GM21526 (cell line): Measurements from ENCODE around the gene TBC1D9.

Experiments
- ATAC-seq: cut with Tn5 transposase; IDR thresholded peaks from one replicate; pipeline ENCODE4 v1.9.1; 2021; ENCODE audit warnings: moderate library complexity; ENCODE audit not compliant: unreplicated experiment, low FRiP score

Gene TBC1D9

DNA sequence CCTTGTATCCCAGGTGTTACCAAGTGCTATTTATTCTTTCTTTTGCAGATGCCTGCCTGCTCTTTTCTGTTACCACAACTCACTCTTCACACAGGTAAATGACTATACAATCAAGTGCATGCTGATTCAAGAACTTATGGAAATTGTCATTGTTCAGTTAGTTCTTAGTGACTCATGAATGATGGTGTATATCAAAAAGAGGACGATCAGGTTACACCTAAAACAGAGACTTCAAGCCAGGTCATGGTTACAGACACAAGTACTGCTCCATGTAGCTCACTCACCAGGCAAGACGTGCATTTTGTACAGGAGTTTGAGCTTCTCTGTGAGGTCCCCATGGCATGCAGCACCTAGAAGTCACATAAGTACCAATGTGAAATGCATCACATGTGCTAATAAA is 128.2 kb downstream of the TBC1D9 start:
- ATAC-seq: no peak

GRCh38 chr4:140626661-140627376 is 129.4 kb downstream of the TBC1D9 start:
- no peak for ATAC-seq

GRCh38 chr4:140622333-140622958 is 133.7 kb downstream of the TBC1D9 start:
- no peak for ATAC-seq

GRCh38 chr4:140621161-140621560 is 135.0 kb downstream of the TBC1D9 start:
- ATAC-seq: no peak

DNA sequence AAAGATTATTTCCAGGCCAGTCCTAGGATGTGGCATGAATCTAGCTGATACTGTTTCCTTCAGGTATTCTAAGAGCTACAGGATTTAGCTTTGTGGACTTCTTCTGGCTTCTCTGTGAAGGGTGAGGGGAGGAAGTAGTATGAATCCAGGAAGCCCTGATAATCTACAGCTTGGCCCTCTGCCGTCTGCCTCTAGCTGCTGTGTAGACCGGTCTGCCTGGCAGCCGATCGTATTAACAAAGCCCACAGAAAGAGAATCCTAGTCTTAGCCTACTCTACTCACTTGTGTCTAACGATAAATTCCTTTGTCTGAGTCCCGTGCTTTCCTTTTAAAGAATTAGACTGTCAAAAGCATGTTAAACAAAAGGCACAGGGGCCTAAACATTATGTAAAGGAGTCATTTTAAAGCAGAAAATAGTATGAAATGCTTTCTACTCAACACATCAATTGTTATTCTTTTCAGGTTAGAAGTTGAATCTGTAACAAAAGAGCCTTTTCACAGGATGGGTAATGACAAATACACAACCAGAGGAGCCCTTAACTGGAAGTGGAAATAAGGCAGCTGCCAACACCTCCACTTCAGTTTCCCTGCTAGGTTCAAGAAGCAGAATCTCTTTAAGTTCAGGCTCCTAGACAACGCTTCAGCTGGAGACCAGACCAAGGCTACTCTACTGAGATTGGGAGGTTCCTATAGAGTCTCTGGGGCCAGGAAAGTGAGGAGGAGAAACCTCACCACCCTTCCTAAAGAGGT is 138.5 kb downstream of the TBC1D9 start:
- ATAC-seq: no peak

GRCh38 chr4:140615451-140615850 is 140.7 kb downstream of the TBC1D9 start:
- no peak for ATAC-seq

- ATAC-seq: no peak
Observed at GRCh38 chr4:140612357-140612756, 143.8 kb downstream of the TBC1D9 start.

- no peak for ATAC-seq
Observed at GRCh38 chr4:140611854-140612253, 144.3 kb downstream of the TBC1D9 start.

DNA sequence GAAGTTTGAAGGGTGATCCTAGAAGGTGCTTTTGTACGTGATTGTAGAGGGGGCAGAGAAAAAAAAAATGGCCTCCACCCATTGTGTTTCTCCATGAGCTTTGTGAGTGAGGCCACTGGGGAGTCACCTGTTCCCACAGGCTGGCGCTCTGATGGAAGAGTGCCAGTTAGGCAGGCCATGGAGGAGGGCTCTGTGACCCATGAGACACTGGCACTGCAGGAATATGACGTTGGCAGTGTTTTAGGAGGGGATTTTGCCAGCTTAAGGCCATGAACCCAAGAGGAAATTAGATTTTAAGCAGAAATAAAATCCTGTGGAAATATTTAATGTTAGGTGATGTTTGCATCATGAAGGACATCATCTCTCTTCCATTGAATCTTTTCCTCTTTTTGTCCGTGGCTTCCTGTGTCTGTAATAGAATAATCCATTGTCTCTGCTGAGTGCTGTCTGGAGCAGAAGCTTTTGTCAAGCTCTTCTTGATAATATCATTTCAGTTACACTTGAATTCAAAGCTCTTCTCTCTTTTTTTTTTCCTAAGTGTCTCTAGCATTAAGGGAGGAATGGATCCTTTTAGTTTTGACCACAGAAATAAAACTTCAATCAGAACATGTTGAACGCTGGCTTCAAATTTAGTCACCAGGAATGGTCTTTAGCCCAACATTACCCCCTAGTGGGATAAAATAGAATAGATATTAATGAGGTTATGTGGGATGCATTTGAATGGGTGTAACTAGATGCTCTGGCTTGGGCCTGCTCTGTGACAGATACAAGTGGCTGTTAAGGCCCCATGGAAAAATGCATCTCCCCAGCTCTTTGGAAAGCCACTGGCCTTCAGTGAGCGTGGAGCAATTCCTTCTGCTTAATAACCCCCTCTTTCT is 146.4 kb downstream of the TBC1D9 start:
- ATAC-seq: peak; percentile 85

GRCh38 chr4:140607852-140608251 is 148.3 kb downstream of the TBC1D9 start:
- no peak for ATAC-seq

- no peak for ATAC-seq
Observed at GRCh38 chr4:140604544-140604943, 151.6 kb downstream of the TBC1D9 start.

GRCh38 chr4:140603286-140603685 is 152.9 kb downstream of the TBC1D9 start:
- ATAC-seq: no peak

GRCh38 chr4:140602714-140603113 is 153.5 kb downstream of the TBC1D9 start:
- ATAC-seq: no peak

- ATAC-seq: no peak
Observed at GRCh38 chr4:140600408-140600807, 155.8 kb downstream of the TBC1D9 start.

DNA sequence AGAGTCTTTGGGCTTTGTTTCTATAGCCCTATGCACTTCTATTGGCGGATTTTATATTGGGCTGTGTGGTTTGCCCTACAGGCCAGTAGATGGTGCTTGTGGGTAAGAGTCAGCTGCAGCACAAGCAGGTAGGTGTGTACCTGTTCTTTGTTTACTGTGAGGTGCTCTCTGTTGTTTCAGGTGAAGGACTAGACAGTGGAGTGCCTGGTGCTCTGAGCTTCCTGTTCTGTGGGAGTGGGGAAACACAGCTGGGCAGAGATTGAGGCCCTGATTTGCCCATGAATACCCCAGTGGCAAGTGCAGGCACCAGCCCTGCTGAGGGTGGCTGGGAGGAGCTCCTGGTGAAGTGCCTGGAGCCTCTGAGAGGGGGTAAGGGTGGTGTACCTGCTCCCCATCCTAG is 161.1 kb downstream of the TBC1D9 start:
- ATAC-seq: no peak

DNA sequence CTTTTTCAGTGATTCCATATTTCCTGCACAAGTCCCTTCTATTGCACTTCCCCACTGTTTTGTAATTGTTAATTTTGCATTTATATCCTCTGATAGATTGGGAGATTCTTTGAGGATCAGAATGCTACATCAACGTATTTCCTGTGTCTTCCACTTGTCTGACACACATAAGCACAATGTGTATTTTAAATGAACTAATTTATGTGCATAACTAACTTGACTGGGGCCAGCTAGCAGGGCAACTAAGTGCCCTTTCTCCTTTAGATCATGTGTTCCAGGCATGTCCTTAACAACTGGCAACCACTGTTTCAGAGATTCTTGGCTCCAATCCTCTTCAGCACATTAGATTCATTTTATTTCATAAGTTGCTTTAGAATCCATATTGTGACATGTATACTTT is 171.7 kb downstream of the TBC1D9 start:
- no peak for ATAC-seq

DNA sequence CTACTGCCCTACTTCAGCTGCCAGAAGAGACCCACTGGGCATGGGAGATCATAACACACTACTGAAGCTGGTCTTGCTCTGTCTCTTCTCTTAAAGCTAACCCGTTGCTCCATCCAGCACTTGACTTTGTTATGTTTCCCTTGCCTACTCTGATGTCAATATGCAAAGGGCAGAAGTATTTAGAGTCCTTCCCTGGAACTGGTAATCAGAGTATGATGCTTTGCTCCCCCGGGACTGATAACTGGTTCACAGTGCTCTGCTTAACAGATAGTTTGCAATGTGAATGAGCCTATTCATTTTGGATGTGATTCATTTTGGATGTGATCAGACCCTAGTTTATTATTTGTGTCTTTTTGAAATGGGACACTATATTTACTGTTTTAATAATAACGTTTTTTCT is 175.1 kb downstream of the TBC1D9 start:
- no peak for ATAC-seq

DNA sequence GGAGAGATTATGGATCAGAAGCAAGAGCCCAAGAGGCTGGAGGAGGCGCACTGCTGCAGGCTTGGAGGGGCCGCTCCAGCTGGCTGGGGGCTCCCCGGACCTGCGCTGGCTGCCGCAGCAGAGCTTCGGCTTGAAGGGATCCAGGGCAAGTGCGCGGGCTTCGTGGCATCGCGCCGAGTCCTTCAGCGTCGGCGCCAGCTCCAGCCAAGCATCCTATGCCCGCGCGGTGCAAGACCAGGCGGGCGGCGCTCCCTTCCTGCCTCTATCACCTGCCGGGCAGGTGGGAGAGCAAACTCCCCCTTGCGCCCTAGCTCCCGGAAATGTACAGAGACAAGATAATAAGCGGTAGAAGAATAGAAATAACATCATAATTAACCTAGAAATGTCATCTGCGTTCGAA is 176.9 kb downstream of the TBC1D9 start:
- no peak for ATAC-seq

- no peak for ATAC-seq
Observed at GRCh38 chr4:140575489-140575888, 180.7 kb downstream of the TBC1D9 start.

DNA sequence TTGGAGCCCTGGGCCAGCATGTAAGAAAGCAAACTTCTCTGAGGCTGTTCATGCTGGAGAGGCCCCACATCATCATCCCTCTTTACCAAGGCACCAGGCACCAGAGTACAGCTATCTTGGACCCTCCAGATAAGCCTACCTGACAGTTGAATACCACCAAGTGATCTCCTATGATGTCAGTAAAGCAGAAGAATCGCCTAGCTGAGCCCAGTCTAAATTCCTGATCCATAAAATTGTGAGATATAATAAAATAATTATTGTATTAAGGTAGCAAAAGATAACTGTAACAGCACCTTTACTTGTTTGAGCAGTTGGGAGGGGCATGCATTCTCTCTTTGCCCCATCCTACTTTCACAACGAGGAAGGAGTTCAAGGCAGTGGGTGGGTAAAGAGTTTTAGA is 184.6 kb downstream of the TBC1D9 start:
- ATAC-seq: no peak
